Measurements from ENCODE around the gene RRP8. TPM values are rescaled to one million over a fixed set of nuclear protein-coding genes. Genes with fewer than 3 reads are reported as not detected.

RRP8 gene
- 26.4 and 29.4 TPM in 2 replicates for total RNA-seq (2014; rRNA removed; shearing (Covaris generic))
- total RNA-seq (2022): 25.0 and 33.6 TPM in 2 replicates
- percentile 88 among the genes with signal in this experiment for Bru-seq, nascent RNA
- BruChase-seq, experiment 1, labeled RNA remaining after a 6-hour chase: percentile 92 among the genes with signal in this experiment
- BruChase-seq, experiment 2, labeled RNA remaining after a 2-hour chase: percentile 95 among the genes with signal in this experiment
- long read RNA-seq, full-length matches to known transcripts: 38 of 50 reads
- long read RNA-seq, partial matches to known transcripts: 4 of 50 reads
- long read RNA-seq, other reads (novel, unspliced or antisense): 8 of 50 reads

- peaks cover 58% of the 10 kb centered on the region for H3K79me2 ChIP-seq (ENCODE audit: insufficient read depth, low read depth, low read length)
- ChIA-PET CTCF (ENCODE audit: unreplicated experiment) (interaction anchor here (0.9 to 1.1 kb wide), 4 partner anchors 9 to 80 kb away, joined by 3 to 7 read pairs (median 4); partner anchors contain the start of gene MRPL17), POLR2A (interaction anchor here (0.6 to 2.1 kb wide), 11 partner anchors 9 to 79 kb away, joined by 3 to 19 read pairs (median 4); partner anchors contain the start of genes MRPL17, TAF10 and TPP1)
- peaks cover 58% of the 10 kb centered on the region for H3K36me3 ChIP-seq (ENCODE audit: insufficient read depth, low read length)
- no peaks in the 10 kb centered on the region for H3K9me3 ChIP-seq (ENCODE audit: low read length)
- peak within 1 kb of the TSS; percentile 91 for H3K4me3 ChIP-seq (ENCODE audit: low read depth, low read length, poor library complexity, severe bottlenecking)
- no peaks in the 10 kb centered on the region for H3K9me2 ChIP-seq (ENCODE audit: insufficient read depth, low read length)
- peak within 1 kb of the TSS; percentile 83 for H2AFZ ChIP-seq (ENCODE audit: low read length)
- peak within 1 kb of the TSS; percentile 67 for H3K27ac ChIP-seq (ENCODE audit: low read depth, low read length, poor library complexity, severe bottlenecking)
- intact Hi-C loops (cut with micrococcal nuclease; ENCODE audit: unreplicated experiment): loop anchor here (1.0 to 5.0 kb wide), 4 partner anchors 80 to 324 kb away; partner anchors contain the start of genes ARFIP2, MRPL17, TIMM10B and ZNF215
- H4K20me1 ChIP-seq (ENCODE audit: insufficient read depth, low read length): peaks cover 16% of the 10 kb centered on the region
- DNase-seq (ENCODE audit: low spot score): peak; percentile 90
- BruUV-seq (replicated peaks): no TSS peak
- no peak for TF ChIP-seq EZH2phosphoT487 (IDR thresholded peaks at IDR 0.05; ENCODE audit: borderline replicate concordance, low read depth, low read length)
- TF ChIP-seq CTCF (conservative IDR thresholded peaks at IDR 0.05; ENCODE audit: low read length): 0 out of 2 replicates have a peak, but pooled peaks have one; percentile 18
- H3K4me1 ChIP-seq (ENCODE audit: insufficient read depth, low read length, poor library complexity, severe bottlenecking): peaks cover 47% of the 10 kb centered on the region
- peak within 1 kb of the TSS; percentile 97 for H3K4me2 ChIP-seq (ENCODE audit: low read length)
Observed at GRCh38 chr11:6603287-6604080, at the start of gene RRP8, which contains the start of gene ILK. TSS of gene RRP8 (minus strand) at chr11:6603616. CDS start at chr11:6603502, 114 bp downstream. TSS of gene ILK (plus strand) at chr11:6603774. CDS start at chr11:6604272, 498 bp downstream.

GRCh38 chr11:6653097-6653496, 49.7 kb upstream of the RRP8 start:
- Histone ChIP-seq H4K20me1 (ENCODE audit: insufficient read depth, low read length) (no peaks in the 10 kb centered on the region), H2AFZ (ENCODE audit: low read length) (no peak overlapping the region), H3K27ac (ENCODE audit: low read depth, low read length, poor library complexity, severe bottlenecking) (no peak overlapping the region), H3K4me1 (ENCODE audit: insufficient read depth, low read length, poor library complexity, severe bottlenecking) (no peaks in the 10 kb centered on the region), H3K4me3 (ENCODE audit: low read depth, low read length, poor library complexity, severe bottlenecking) (no peak overlapping the region), H3K4me2 (ENCODE audit: low read length) (no peak overlapping the region), H3K36me3 (ENCODE audit: insufficient read depth, low read length) (no peaks in the 10 kb centered on the region), H3K9me3 (ENCODE audit: low read length) (no peaks in the 10 kb centered on the region), H3K9me2 (ENCODE audit: insufficient read depth, low read length) (no peaks in the 10 kb centered on the region), H3K79me2 (ENCODE audit: insufficient read depth, low read depth, low read length) (no peaks in the 10 kb centered on the region)
- DNase-seq (ENCODE audit: low spot score): no peak
- BruUV-seq (replicated peaks): no TSS peak
- ChIA-PET POLR2A (interaction anchor here (0.6 to 0.8 kb wide), 2 partner anchors 9 to 157 kb away, joined by 3 read pairs; no protein-coding TSS in a partner anchor), CTCF (ENCODE audit: unreplicated experiment) (no interaction called here)
- intact Hi-C loops (cut with micrococcal nuclease; ENCODE audit: unreplicated experiment): no loop called here
- no peak for TF ChIP-seq CTCF (conservative IDR thresholded peaks at IDR 0.05; ENCODE audit: low read length)
- TF ChIP-seq EZH2phosphoT487 (IDR thresholded peaks at IDR 0.05; ENCODE audit: borderline replicate concordance, low read depth, low read length): no peak
